A549 (cell line): ENCODE measurements around the gene CDC42BPB. TPM values are rescaled to one million over a fixed set of nuclear protein-coding genes. Genes with fewer than 3 reads are reported as not detected.

Source experiments
- ATAC-seq, 2 experiments: fragments of 200-7000 bp in 1 of 2; fragments of >200 bp in 1 of 2; cut with Nextera tagmentation in 1 of 2; cut with Tn5 transposase in 1 of 2; 3 replicates each; pipeline versions ENCODE4 v1.8.0 to v1.9.1; 2018 to 2020; ENCODE audit warnings: mild to moderate bottlenecking in 1 of 2, moderate library complexity in 1 of 2
- CTCF ChIA-PET: fragments of 300-600 bp; sonication (Branson Sonifier 250); formaldehyde crosslinking; extraction: SDS; loops from one replicate; lab custom pipeline; 2021; ENCODE audit warnings: antibody characterized with exemption, inconsistent platforms; lab: Yijun Ruan, JAX
- POLR2A ChIA-PET: fragments of 350-600 bp; formaldehyde crosslinking; extraction: SDS; loops from one replicate; lab custom pipeline; 2021; ENCODE audit warnings: antibody characterized with exemption, inconsistent platforms; lab: Yijun Ruan, JAX
- DNase-seq, 2 experiments: peaks; one replicate each; pipeline versions ENCODE4 v3.0.0 to v3.0.0-alpha.2; 2011 to 2016; ENCODE audit warnings: low read depth in 1 of 2, low spot score in 1 of 2
- FAIRE-seq: peaks from 2 replicates; lab custom pipeline; 2011; peaks lifted over from hg19 to GRCh38; lab: Jason Lieb, UNC
- H3K27ac ChIP-seq, 2 experiments: fragments of >200 bp; sonication (Bioruptor Twin); formaldehyde crosslinking; 3 replicates each; pipeline ENCODE4 v1.5.1; 2016 to 2017
- H3K4me1 ChIP-seq: fragments of >200 bp; sonication (Bioruptor Twin); formaldehyde crosslinking; 3 replicates; pipeline ENCODE4 v1.6.1; 2016
- H3K4me2 ChIP-seq: fragments of >200 bp; sonication (Bioruptor Twin); formaldehyde crosslinking; 3 replicates; pipeline ENCODE4 v1.6.1; 2016
- H3K4me3 ChIP-seq: fragments of >200 bp; sonication (Bioruptor Twin); formaldehyde crosslinking; 3 replicates; pipeline ENCODE4 v1.5.1; 2016
- H3K9me3 ChIP-seq: fragments of >200 bp; sonication (Bioruptor Twin); formaldehyde crosslinking; 3 replicates; pipeline ENCODE4 v1.6.1; 2016
- CEBPB ChIP-seq, 2 experiments: fragments of >200 bp in 1 of 2; sonication (Bioruptor Twin) in 1 of 2; formaldehyde crosslinking in 1 of 2; IDR thresholded peaks; 2 replicates each; pipeline ENCODE4 v1.6.1; 2012 to 2016
- CHD2 ChIP-seq: fragments of 150-350 bp; IDR thresholded peaks from 2 replicates; pipeline ENCODE4 v1.6.1; 2014; ENCODE audit warnings: low read length; ENCODE audit not compliant: partially characterized antibody
- EHF ChIP-seq: fragments of 250-450 bp; sonication (Bioruptor Pico); IDR thresholded peaks from 2 replicates; pipeline ENCODE4 v1.5.0; 2020; ENCODE audit warnings: mild to moderate bottlenecking
- FOSL2 ChIP-seq, 2 experiments: fragments of 450-650 bp in 1 of 2; fragments of >200 bp in 1 of 2; sonication (Bioruptor Twin) in 1 of 2; formaldehyde crosslinking; IDR thresholded peaks; 2 replicates each; pipeline versions ENCODE4 v1.5.0 to v1.6.1; 2016 to 2020; ENCODE audit warnings: mild to moderate bottlenecking in 1 of 2, moderate library complexity in 1 of 2
- FOXS1 ChIP-seq: fragments of 250-450 bp; sonication (Bioruptor Pico); IDR thresholded peaks from 2 replicates; pipeline ENCODE4 v1.5.0; 2020; ENCODE audit warnings: mild to moderate bottlenecking, moderate library complexity
- HDAC2 ChIP-seq: fragments of 200-600 bp; sonication (generic); IDR thresholded peaks from 2 replicates; pipeline ENCODE4 v1.6.1; 2016
- HOXB13 ChIP-seq: fragments of 250-450 bp; sonication (Bioruptor Pico); IDR thresholded peaks from 2 replicates; pipeline ENCODE4 v1.5.0; 2020; ENCODE audit warnings: low read depth, mild to moderate bottlenecking, moderate library complexity
- HOXB5 ChIP-seq: fragments of 250-450 bp; sonication (Bioruptor Pico); IDR thresholded peaks from 2 replicates; pipeline ENCODE4 v1.5.0; 2020; ENCODE audit warnings: mild to moderate bottlenecking, moderate library complexity
- JUNB ChIP-seq: fragments of >200 bp; sonication (Bioruptor Twin); formaldehyde crosslinking; IDR thresholded peaks from 2 replicates; pipeline ENCODE4 v1.6.1; 2016
- MAFK ChIP-seq: fragments of 450-650 bp; IDR thresholded peaks from 2 replicates; pipeline ENCODE4 v1.6.1; 2014; ENCODE audit not compliant: partially characterized antibody
- MAZ ChIP-seq: fragments of 150-350 bp; IDR thresholded peaks from 2 replicates; pipeline ENCODE4 v1.6.1; 2014; ENCODE audit warnings: antibody characterized with exemption, low read depth, low read length, borderline replicate concordance
- NFE2L2 ChIP-seq: fragments of 150-350 bp; conservative IDR thresholded peaks from 2 replicates; pipeline ENCODE4 v1.6.1; 2014; ENCODE audit warnings: low read length
- POLR2AphosphoS2 ChIP-seq: conservative IDR thresholded peaks from 2 replicates; pipeline ENCODE4 v1.6.1; 2012; ENCODE audit warnings: low read length, improper control_type of control experiment, inconsistent platforms
- RAD21 ChIP-seq, 2 experiments: fragments of >200 bp in 1 of 2; sonication (Bioruptor Twin) in 1 of 2; formaldehyde crosslinking in 1 of 2; IDR thresholded peaks in 1 of 2; conservative IDR thresholded peaks in 1 of 2; 2 replicates in 1 of 2; 3 replicates in 1 of 2; pipeline ENCODE4 v1.6.1; 2012 to 2018; ENCODE audit warnings: inconsistent platforms in 1 of 2
- RNF2 ChIP-seq: fragments of 200-600 bp; sonication (generic); IDR thresholded peaks from 2 replicates; pipeline ENCODE4 v1.6.1; 2016; ENCODE audit warnings: low read depth, mild to moderate bottlenecking, antibody characterized with exemption, moderate library complexity, borderline replicate concordance
- TFCP2L1 ChIP-seq: fragments of 250-450 bp; sonication (Bioruptor Pico); IDR thresholded peaks from 2 replicates; pipeline ENCODE4 v1.5.0; 2021; ENCODE audit warnings: mild to moderate bottlenecking
- TP53 ChIP-seq: fragments of 250-450 bp; sonication (Bioruptor Pico); IDR thresholded peaks from 2 replicates; pipeline ENCODE4 v1.5.0; 2021; ENCODE audit warnings: mild to moderate bottlenecking, moderate library complexity
- ZC3H11A ChIP-seq: fragments of 450-650 bp; IDR thresholded peaks from 2 replicates; pipeline ENCODE4 v1.6.1; 2014; ENCODE audit warnings: antibody characterized with exemption, mild to moderate bottlenecking
- ZFP36 ChIP-seq: fragments of 450-650 bp; IDR thresholded peaks from 2 replicates; pipeline ENCODE4 v1.6.1; 2014; ENCODE audit warnings: borderline replicate concordance; ENCODE audit not compliant: partially characterized antibody
- ZNF302 ChIP-seq: fragments of 250-450 bp; sonication (Bioruptor Pico); IDR thresholded peaks from 2 replicates; pipeline ENCODE4 v1.9.0; 2021; ENCODE audit warnings: inconsistent platforms, mild to moderate bottlenecking, moderate library complexity
- ZSCAN20 ChIP-seq: fragments of 250-450 bp; sonication (Bioruptor Pico); IDR thresholded peaks from 2 replicates; pipeline ENCODE4 v1.8.0; 2022; ENCODE audit warnings: mild to moderate bottlenecking, moderate library complexity
- WGBS: methylation state at CpG from one replicate; pipeline ENCODE4 v1.1.6; 2017; ENCODE audit errors: missing lambda C conversion rate; 5-methylcytosine and 5-hydroxymethylcytosine counted together
- polyA plus RNA-seq, 4 experiments: library from polyadenylated mRNA; depleted of rRNA in 3 of 4; stranded (reverse); fragments of >200 nt; fragmentation: RNase III in 1 of 4; extraction: RNeasy Plus Mini Kit Qiagen cat#74134 plus additional on column Dnase treatment in 1 of 4; gene quantifications; 2 replicates in 3 of 4; 3 replicates in 1 of 4; pipeline ENCODE4 v1.2.3, GENCODE V29; 2011 to 2017
- TF ChIP-seq, protein P1 (sequence below): IDR thresholded peaks from 2 replicates; pipeline ENCODE4 v1.6.1; 2012
- TF ChIP-seq, protein P2 (sequence below): fragments of 250-450 bp; sonication (Bioruptor Pico); IDR thresholded peaks from 2 replicates; pipeline ENCODE4 v1.5.0; 2021; ENCODE audit warnings: mild to moderate bottlenecking, moderate library complexity, borderline replicate concordance
- TF ChIP-seq, protein P3 (sequence below): IDR thresholded peaks from 2 replicates; pipeline ENCODE4 v1.6.1; 2012; ENCODE audit warnings: low read depth, borderline replicate concordance
- TF ChIP-seq, protein P4 (sequence below): fragments of >200 bp; sonication (Bioruptor Twin); formaldehyde crosslinking; IDR thresholded peaks from 3 replicates; pipeline ENCODE4 v1.6.1; 2016
- TF ChIP-seq, protein P5 (sequence below): fragments of 150-350 bp; IDR thresholded peaks from 2 replicates; pipeline ENCODE4 v1.6.1; 2014; ENCODE audit warnings: low read depth, mild to moderate bottlenecking, low read length

The CDC42BPB gene
- polyA plus RNA-seq, 2 of the 4 experiments (the other 2 are of a cell fraction), result 56.4 to 57.1 TPM

DNA sequence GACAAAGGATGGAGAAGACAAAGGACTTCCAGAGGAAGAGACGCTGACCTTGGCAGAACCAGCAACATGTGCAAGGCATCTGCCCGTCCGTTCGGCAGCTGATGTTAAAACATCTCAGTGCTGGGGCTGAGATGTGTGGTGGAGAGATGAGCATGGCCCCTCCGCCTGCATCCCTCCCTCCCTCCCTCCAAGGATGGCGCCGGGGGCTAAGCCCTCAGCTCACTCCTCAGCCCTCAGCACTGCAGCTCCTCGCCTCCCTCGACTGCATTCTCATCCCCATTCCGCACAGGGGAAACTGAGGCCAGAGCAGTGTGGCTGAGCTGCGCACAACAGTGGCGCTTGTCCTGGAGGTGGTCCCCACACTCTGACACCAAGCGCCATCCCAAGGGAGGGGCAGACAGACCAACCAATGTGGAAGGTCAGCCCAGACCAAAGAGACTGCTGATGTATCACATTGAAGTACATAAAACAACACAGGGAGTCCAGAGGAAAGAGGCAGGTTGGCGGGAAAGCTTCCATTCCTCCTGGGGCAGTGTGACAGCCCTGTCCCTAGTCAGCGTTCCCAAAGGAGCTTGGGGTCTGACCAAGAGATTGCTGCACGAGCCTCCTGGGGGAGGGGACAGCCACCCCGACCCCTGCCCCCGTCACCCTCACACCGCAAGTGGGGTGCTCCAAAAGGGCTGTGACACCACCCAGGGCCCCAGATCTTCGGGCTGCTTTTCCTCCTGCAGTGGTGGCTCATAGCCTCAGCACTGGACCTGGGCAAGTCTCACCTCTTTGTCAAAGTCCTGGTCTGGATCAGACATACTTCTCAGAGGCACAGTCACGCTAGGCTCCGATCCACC, 119.8 kb downstream of the CDC42BPB start:
- Histone ChIP-seq H3K4me2 (no peak overlapping the region), H3K27ac (no peak overlapping the region), H3K4me1 (no peaks in the 10 kb centered on the region), H3K9me3 (no peaks in the 10 kb centered on the region), H3K4me3 (no peak overlapping the region)
- no peak for DNase-seq
- ATAC-seq, result no peak
- POLR2A ChIA-PET, result no interaction called here
- TF ChIP-seq MAZ (no peak), CEBPB (IDR thresholded peaks at IDR 0.05) (no peak), TFCP2L1 (CRISPR knock-in tag) (no peak), POLR2AphosphoS2 (no peak), NFE2L2 (no peak), HOXB5 (CRISPR knock-in tag) (no peak), JUNB (no peak), RAD21 (conservative IDR thresholded peaks at IDR 0.05 in 1 of 2, IDR thresholded peaks at IDR 0.05 in 1 of 2) (no peak), FOXS1 (CRISPR knock-in tag) (no peak), ZNF302 (CRISPR knock-in tag) (no peak), MAFK (no peak), EHF (no peak), CHD2 (no peak)
- TF ChIP-seq, protein P1, sequence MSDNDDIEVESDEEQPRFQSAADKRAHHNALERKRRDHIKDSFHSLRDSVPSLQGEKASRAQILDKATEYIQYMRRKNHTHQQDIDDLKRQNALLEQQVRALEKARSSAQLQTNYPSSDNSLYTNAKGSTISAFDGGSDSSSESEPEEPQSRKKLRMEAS, result no peak
- TF ChIP-seq, protein P2, sequence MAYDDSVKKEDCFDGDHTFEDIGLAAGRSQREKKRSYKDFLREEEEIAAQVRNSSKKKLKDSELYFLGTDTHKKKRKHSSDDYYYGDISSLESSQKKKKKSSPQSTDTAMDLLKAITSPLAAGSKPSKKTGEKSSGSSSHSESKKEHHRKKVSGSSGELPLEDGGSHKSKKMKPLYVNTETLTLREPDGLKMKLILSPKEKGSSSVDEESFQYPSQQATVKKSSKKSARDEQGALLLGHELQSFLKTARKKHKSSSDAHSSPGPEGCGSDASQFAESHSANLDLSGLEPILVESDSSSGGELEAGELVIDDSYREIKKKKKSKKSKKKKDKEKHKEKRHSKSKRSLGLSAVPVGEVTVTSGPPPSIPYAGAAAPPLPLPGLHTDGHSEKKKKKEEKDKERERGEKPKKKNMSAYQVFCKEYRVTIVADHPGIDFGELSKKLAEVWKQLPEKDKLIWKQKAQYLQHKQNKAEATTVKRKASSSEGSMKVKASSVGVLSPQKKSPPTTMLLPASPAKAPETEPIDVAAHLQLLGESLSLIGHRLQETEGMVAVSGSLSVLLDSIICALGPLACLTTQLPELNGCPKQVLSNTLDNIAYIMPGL, result no peak
- TF ChIP-seq, protein P3, sequence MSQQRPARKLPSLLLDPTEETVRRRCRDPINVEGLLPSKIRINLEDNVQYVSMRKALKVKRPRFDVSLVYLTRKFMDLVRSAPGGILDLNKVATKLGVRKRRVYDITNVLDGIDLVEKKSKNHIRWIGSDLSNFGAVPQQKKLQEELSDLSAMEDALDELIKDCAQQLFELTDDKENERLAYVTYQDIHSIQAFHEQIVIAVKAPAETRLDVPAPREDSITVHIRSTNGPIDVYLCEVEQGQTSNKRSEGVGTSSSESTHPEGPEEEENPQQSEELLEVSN, result no peak
- TF ChIP-seq, all 56 proteins: peak for 0
- 94% methylated on average over 17 of the region's 22 CpGs for WGBS
- FAIRE-seq, result no peak
- CTCF ChIA-PET, result interaction anchor here (0.6 kb wide), 1 partner anchor 1027 kb away, joined by 3 read pairs; no protein-coding TSS in a partner anchor

DNA sequence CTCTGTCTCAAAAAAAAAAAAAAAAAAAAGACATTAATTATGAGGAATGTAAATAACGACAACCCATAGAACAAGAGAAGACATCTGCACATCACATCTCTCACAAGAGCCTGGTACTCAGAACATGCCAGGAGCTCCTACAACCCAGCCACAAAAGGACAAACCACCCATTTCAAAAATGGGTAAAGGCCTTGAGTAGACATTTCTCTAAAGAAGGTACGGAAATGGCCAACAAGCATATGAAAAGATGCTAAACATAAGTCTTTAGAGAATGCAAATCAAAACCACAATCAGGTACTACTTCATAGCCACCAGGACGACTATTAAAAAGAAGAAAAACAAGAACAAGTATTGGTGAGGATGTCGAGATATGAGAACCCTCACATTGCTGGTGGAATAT, 121.6 kb downstream of the CDC42BPB start:
- Histone ChIP-seq H3K4me1 (no peaks in the 10 kb centered on the region), H3K27ac (no peak overlapping the region)
- CTCF ChIA-PET, result interaction anchor here (0.6 to 1.2 kb wide), 4 partner anchors 37 to 610 kb away, joined by 3 to 4 read pairs (median 4); no protein-coding TSS in a partner anchor
- WGBS, result 90% methylated on average over 4 of the region's 4 CpGs
- DNase-seq, result no peak
- no peak for TF ChIP-seq TP53 (CRISPR knock-in tag)
- no peak for TF ChIP-seq FOXS1 (CRISPR knock-in tag)
- TF ChIP-seq, protein P4, sequence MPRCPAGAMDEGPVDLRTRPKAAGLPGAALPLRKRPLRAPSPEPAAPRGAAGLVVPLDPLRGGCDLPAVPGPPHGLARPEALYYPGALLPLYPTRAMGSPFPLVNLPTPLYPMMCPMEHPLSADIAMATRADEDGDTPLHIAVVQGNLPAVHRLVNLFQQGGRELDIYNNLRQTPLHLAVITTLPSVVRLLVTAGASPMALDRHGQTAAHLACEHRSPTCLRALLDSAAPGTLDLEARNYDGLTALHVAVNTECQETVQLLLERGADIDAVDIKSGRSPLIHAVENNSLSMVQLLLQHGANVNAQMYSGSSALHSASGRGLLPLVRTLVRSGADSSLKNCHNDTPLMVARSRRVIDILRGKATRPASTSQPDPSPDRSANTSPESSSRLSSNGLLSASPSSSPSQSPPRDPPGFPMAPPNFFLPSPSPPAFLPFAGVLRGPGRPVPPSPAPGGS, result no peak
- TF ChIP-seq TFCP2L1 (CRISPR knock-in tag), result no peak
- TF ChIP-seq ZC3H11A, result no peak
- TF ChIP-seq, protein P5, sequence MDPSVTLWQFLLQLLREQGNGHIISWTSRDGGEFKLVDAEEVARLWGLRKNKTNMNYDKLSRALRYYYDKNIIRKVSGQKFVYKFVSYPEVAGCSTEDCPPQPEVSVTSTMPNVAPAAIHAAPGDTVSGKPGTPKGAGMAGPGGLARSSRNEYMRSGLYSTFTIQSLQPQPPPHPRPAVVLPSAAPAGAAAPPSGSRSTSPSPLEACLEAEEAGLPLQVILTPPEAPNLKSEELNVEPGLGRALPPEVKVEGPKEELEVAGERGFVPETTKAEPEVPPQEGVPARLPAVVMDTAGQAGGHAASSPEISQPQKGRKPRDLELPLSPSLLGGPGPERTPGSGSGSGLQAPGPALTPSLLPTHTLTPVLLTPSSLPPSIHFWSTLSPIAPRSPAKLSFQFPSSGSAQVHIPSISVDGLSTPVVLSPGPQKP, result no peak
- no peak for TF ChIP-seq ZSCAN20 (CRISPR knock-in tag)
- TF ChIP-seq CHD2, result no peak
- TF ChIP-seq ZFP36, result no peak
- no peak for TF ChIP-seq HOXB13 (CRISPR knock-in tag)
- TF ChIP-seq HDAC2, result no peak
- no peak for TF ChIP-seq RNF2
- TF ChIP-seq FOSL2 (IDR thresholded peaks at IDR 0.05), result no peak
- TF ChIP-seq FOSL2 (CRISPR knock-in tag; IDR thresholded peaks at IDR 0.05), result no peak
- TF ChIP-seq, all 56 proteins: peak for 0
- Histone ChIP-seq H3K4me2 (no peak overlapping the region), H3K4me3 (no peak overlapping the region), H3K9me3 (no peaks in the 10 kb centered on the region)
- no peak for FAIRE-seq
- no peak for ATAC-seq
- POLR2A ChIA-PET, result no interaction called here
